ENCODE data around the gene BNIP3.
"Not testable (repeated sequence)": the region's sequence is repeated elsewhere in the genome, so short reads cannot be mapped to it uniquely, and the experiment has no call there.

The BNIP3 gene

GRCh38 chr10:131954356-131954965, 27.3 kb downstream of the BNIP3 start:
- Histone ChIP-seq H3K79me2 (ENCODE audit: insufficient read depth, low read depth) (no peaks in the 10 kb centered on the region), H3K4me2 (no peak overlapping the region), H3K4me1 (ENCODE audit: low read depth, poor library complexity, severe bottlenecking) (no peaks in the 10 kb centered on the region), H3K27ac (no peak overlapping the region), H3K36me3 (ENCODE audit: insufficient read depth) (no peaks in the 10 kb centered on the region), H3K27me3 (ENCODE audit: insufficient read depth, low read depth) (no peaks in the 10 kb centered on the region), H3K9ac (no peak overlapping the region), H3K4me3 (IDR thresholded peaks at IDR 0.05; ENCODE audit: insufficient read depth, low read depth, low read length) (no peak overlapping the region), H2AFZ (ENCODE audit: low read depth) (no peak overlapping the region), H4K20me1 (ENCODE audit: insufficient read depth) (no peaks in the 10 kb centered on the region)
- TF ChIP-seq CTCF (conservative IDR thresholded peaks at IDR 0.05; ENCODE audit: low read depth, low read length), result no peak

GRCh38 chr10:131949908-131950307, 31.8 kb downstream of the BNIP3 start:
- not testable (repeated sequence) for H3K9ac ChIP-seq; H3K4me2 ChIP-seq; H3K36me3 ChIP-seq (ENCODE audit: insufficient read depth); H4K20me1 ChIP-seq (ENCODE audit: insufficient read depth); H3K4me1 ChIP-seq (ENCODE audit: low read depth, poor library complexity, severe bottlenecking); H3K79me2 ChIP-seq (ENCODE audit: insufficient read depth, low read depth); H3K4me3 ChIP-seq (IDR thresholded peaks at IDR 0.05; ENCODE audit: insufficient read depth, low read depth, low read length); H3K27me3 ChIP-seq (ENCODE audit: insufficient read depth, low read depth); H3K27ac ChIP-seq; H2AFZ ChIP-seq (ENCODE audit: low read depth)

- Histone ChIP-seq H2AFZ (ENCODE audit: low read depth) (no peak overlapping the region), H3K36me3 (ENCODE audit: insufficient read depth) (peaks cover 7% of the 10 kb centered on the region; the same call in 1 of the 2 replicates), H3K27me3 (ENCODE audit: insufficient read depth, low read depth) (no peaks in the 10 kb centered on the region), H3K9ac (no peak overlapping the region), H3K27ac (no peak overlapping the region), H3K4me1 (ENCODE audit: low read depth, poor library complexity, severe bottlenecking) (no peaks in the 10 kb centered on the region), H3K4me2 (no peak overlapping the region), H3K79me2 (ENCODE audit: insufficient read depth, low read depth) (no peaks in the 10 kb centered on the region), H3K4me3 (IDR thresholded peaks at IDR 0.05; ENCODE audit: insufficient read depth, low read depth, low read length) (no peak overlapping the region), H4K20me1 (ENCODE audit: insufficient read depth) (no peaks in the 10 kb centered on the region)
- TF ChIP-seq CTCF (conservative IDR thresholded peaks at IDR 0.05; ENCODE audit: low read depth, low read length), result no peak
Observed at GRCh38 chr10:131949041-131949862, 32.5 kb downstream of the BNIP3 start.

- Histone ChIP-seq H3K79me2 (ENCODE audit: insufficient read depth, low read depth) (no peaks in the 10 kb centered on the region), H3K27ac (no peak overlapping the region), H4K20me1 (ENCODE audit: insufficient read depth) (no peaks in the 10 kb centered on the region), H3K27me3 (ENCODE audit: insufficient read depth, low read depth) (no peaks in the 10 kb centered on the region), H3K4me2 (no peak overlapping the region), H3K9ac (no peak overlapping the region), H3K36me3 (ENCODE audit: insufficient read depth) (peaks cover 12% of the 10 kb centered on the region; the same call in 1 of the 2 replicates), H3K4me1 (ENCODE audit: low read depth, poor library complexity, severe bottlenecking) (no peaks in the 10 kb centered on the region), H3K4me3 (IDR thresholded peaks at IDR 0.05; ENCODE audit: insufficient read depth, low read depth, low read length) (no peak overlapping the region), H2AFZ (ENCODE audit: low read depth) (no peak overlapping the region)
- no peak for TF ChIP-seq CTCF (conservative IDR thresholded peaks at IDR 0.05; ENCODE audit: low read depth, low read length)
Observed at GRCh38 chr10:131948501-131948900, 33.2 kb downstream of the BNIP3 start.

Data from KMS-11 (cell line).